ENCODE results near the gene RAB20. TPM values are rescaled to one million over a fixed set of nuclear protein-coding genes. Genes with fewer than 3 reads are reported as not detected.
A peak's percentile ranks its signal among the peaks of the same experiment; 100 is the strongest.
"Not testable (repeated sequence)": the region's sequence is repeated elsewhere in the genome, so short reads cannot be mapped to it uniquely, and the experiment has no call there.

Gene RAB20
- total RNA-seq, 1 experiment from 2014 or later = 10.6 TPM

- H4K20me1 ChIP-seq (ENCODE audit: insufficient read depth); H2AFZ ChIP-seq (ENCODE audit: low read depth, low read length, poor library complexity, severe bottlenecking); DNase-seq (ENCODE audit: low read depth, low spot score); H3K4me2 ChIP-seq (ENCODE audit: low read length); H3K79me2 ChIP-seq (ENCODE audit: insufficient read depth, low read length); H3K9me2 ChIP-seq (ENCODE audit: insufficient read depth); H3K4me3 ChIP-seq (replicated peaks in 1 of 2; ENCODE audit: low read depth in 1 of 2, low read length in 2 of 2); POLR2A ChIA-PET; BruUV-seq (replicated peaks); RAD21 ChIA-PET (ENCODE audit: low non-redundant PET in 1 of 2, low total read pairs in 2 of 2, uncharacterized antibody in 2 of 2, unreplicated experiment in 2 of 2); H3K27me3 ChIP-seq (ENCODE audit: insufficient read depth, low read length); H3K9ac ChIP-seq (ENCODE audit: low read length); H3K36me3 ChIP-seq (ENCODE audit: control insufficient read depth in 1 of 2, insufficient read depth in 2 of 2, low read length in 2 of 2); H3K9me3 ChIP-seq (ENCODE audit: control insufficient read depth in 1 of 2, insufficient read depth in 1 of 2, low read depth in 1 of 2, low read length in 2 of 2); CTCF ChIA-PET; H3K27ac ChIP-seq (ENCODE audit: low read depth, low read length): not testable (repeated sequence)
- intact Hi-C loops (cut with micrococcal nuclease) = loop anchor here (10.0 kb wide), 2 partner anchors 115 to 345 kb away; no protein-coding TSS in a partner anchor
- TF ChIP-seq, protein P1, sequence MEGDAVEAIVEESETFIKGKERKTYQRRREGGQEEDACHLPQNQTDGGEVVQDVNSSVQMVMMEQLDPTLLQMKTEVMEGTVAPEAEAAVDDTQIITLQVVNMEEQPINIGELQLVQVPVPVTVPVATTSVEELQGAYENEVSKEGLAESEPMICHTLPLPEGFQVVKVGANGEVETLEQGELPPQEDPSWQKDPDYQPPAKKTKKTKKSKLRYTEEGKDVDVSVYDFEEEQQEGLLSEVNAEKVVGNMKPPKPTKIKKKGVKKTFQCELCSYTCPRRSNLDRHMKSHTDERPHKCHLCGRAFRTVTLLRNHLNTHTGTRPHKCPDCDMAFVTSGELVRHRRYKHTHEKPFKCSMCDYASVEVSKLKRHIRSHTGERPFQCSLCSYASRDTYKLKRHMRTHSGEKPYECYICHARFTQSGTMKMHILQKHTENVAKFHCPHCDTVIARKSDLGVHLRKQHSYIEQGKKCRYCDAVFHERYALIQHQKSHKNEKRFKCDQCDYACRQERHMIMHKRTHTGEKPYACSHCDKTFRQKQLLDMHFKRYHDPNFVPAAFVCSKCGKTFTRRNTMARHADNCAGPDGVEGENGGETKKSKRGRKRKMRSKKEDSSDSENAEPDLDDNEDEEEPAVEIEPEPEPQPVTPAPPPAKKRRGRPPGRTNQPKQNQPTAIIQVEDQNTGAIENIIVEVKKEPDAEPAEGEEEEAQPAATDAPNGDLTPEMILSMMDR (IDR thresholded peaks at IDR 0.05 in 2 of 3, conservative IDR thresholded peaks at IDR 0.05 in 1 of 3; ENCODE audit: borderline replicate concordance in 1 of 3, insufficient read depth in 1 of 3, low read depth in 2 of 3, low read length in 2 of 3) = peak in 1 of 3 experiments; percentile 13; a peak in 2 of 6 replicates
- H3K4me1 ChIP-seq (ENCODE audit: control insufficient read depth in 1 of 2, insufficient read depth in 2 of 2, low read length in 2 of 2) = peaks cover 6 to 11% of the 10 kb centered on the region in 2 experiments
- peak; percentile 77 for ATAC-seq
These were observed 8.4 kb upstream of the RAB20 start for GRCh38 chr13:110569962-110570361.

DNA sequence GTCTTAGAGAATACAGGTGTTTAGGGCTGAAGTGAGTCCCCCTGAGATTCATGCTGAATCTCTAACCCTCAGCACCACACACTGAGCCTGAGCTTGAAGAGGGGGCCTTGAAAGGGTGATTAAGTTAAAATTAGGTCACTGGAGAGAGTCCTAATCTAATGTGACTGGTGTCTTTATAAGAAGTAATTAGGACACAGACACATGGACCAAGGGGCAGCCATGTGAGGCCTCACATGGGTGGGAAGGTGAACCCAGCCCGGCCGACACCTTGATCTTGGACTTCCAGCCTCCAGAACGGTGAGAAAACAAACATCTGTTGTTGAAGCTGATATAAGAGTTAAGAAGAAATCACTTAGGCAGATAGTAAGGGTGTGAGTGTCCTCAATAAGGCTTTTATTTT lies 7.1 kb upstream of the RAB20 start:
- ATAC-seq = no peak
- H3K4me3 ChIP-seq (replicated peaks in 1 of 2; ENCODE audit: low read depth in 1 of 2, low read length in 2 of 2) = no peak overlapping the region
- intact Hi-C loops (cut with micrococcal nuclease) = loop anchor here (10.0 kb wide), 2 partner anchors 114 to 344 kb away; no protein-coding TSS in a partner anchor
- DNase-seq (ENCODE audit: low read depth, low spot score) = no peak
- TF ChIP-seq, protein P1 (IDR thresholded peaks at IDR 0.05 in 2 of 3, conservative IDR thresholded peaks at IDR 0.05 in 1 of 3; ENCODE audit: borderline replicate concordance in 1 of 3, insufficient read depth in 1 of 3, low read depth in 2 of 3, low read length in 2 of 3) = no peak
- TF ChIP-seq EZH2 (IDR thresholded peaks at IDR 0.05) = no peak
- TF ChIP-seq YY1 (IDR thresholded peaks at IDR 0.05; ENCODE audit: extremely low read depth, insufficient replicate concordance, low read depth, low read length) = no peak
- TF ChIP-seq JUND (IDR thresholded peaks at IDR 0.05) = no peak
- no peaks in the 10 kb centered on the region for H3K79me2 ChIP-seq (ENCODE audit: insufficient read depth, low read length)
- H3K9me3 ChIP-seq (ENCODE audit: control insufficient read depth in 1 of 2, insufficient read depth in 1 of 2, low read depth in 1 of 2, low read length in 2 of 2) = no peaks in the 10 kb centered on the region
- CTCF ChIA-PET = no interaction called here
- no TSS peak for BruUV-seq (replicated peaks)
- H3K27ac ChIP-seq (ENCODE audit: low read depth, low read length) = no peak overlapping the region
- POLR2A ChIA-PET = no interaction called here
- H3K36me3 ChIP-seq (ENCODE audit: control insufficient read depth in 1 of 2, insufficient read depth in 2 of 2, low read length in 2 of 2) = no peaks in the 10 kb centered on the region
- no peaks in the 10 kb centered on the region for H4K20me1 ChIP-seq (ENCODE audit: insufficient read depth)
- no peak overlapping the region for H2AFZ ChIP-seq (ENCODE audit: low read depth, low read length, poor library complexity, severe bottlenecking)
- H3K9ac ChIP-seq (ENCODE audit: low read length) = no peak overlapping the region
- no peaks in the 10 kb centered on the region for H3K9me2 ChIP-seq (ENCODE audit: insufficient read depth)
- H3K27me3 ChIP-seq (ENCODE audit: insufficient read depth, low read length) = no peaks in the 10 kb centered on the region
- no peak overlapping the region for H3K4me2 ChIP-seq (ENCODE audit: low read length)
- peaks cover 12 to 14% of the 10 kb centered on the region in 2 experiments for H3K4me1 ChIP-seq (ENCODE audit: control insufficient read depth in 1 of 2, insufficient read depth in 2 of 2, low read length in 2 of 2)
- RAD21 ChIA-PET (ENCODE audit: low non-redundant PET in 1 of 2, low total read pairs in 2 of 2, uncharacterized antibody in 2 of 2, unreplicated experiment in 2 of 2) = no interaction called here

Data from HCT116 (cell line).